K562 (cell line): ENCODE measurements around the gene TULP4. TPM values are rescaled to one million over a fixed set of nuclear protein-coding genes. Genes with fewer than 3 reads are reported as not detected.

Experiments
- CAMTA2 ChIP-seq: fragments of 250-450 bp; sonication (Bioruptor Pico); conservative IDR thresholded peaks from 2 replicates; pipeline ENCODE4 v1.5.1; 2022
- CREB1 ChIP-seq, 2 experiments: sonication (generic) in 1 of 2; formaldehyde crosslinking in 1 of 2; IDR thresholded peaks; 2 replicates each; pipeline versions ENCODE4 v1.6.1 to v1.8.0; 2012 to 2022; ENCODE audit warnings: inconsistent platforms in 1 of 2, mild to moderate bottlenecking in 1 of 2, missing genetic modification reagents in 1 of 2, moderate library complexity in 1 of 2
- ETS1 ChIP-seq: conservative IDR thresholded peaks from 2 replicates; pipeline ENCODE4 v1.6.1; 2011; ENCODE audit warnings: low read depth, mild to moderate bottlenecking, low read length; ENCODE audit not compliant: control insufficient read depth
- GATA2 ChIP-seq: sonication (generic); formaldehyde crosslinking; IDR thresholded peaks from 2 replicates; pipeline ENCODE4 v1.4.0; 2020; ENCODE audit warnings: mild to moderate bottlenecking, missing genetic modification reagents
- GTF2A2 ChIP-seq: IDR thresholded peaks from 2 replicates; pipeline ENCODE4 v1.6.1; 2016; ENCODE audit warnings: mild to moderate bottlenecking, missing genetic modification characterization, missing compliant biosample characterization
- HDAC6 ChIP-seq: IDR thresholded peaks from 2 replicates; pipeline ENCODE4 v1.6.1; 2012; ENCODE audit warnings: low read depth, mild to moderate bottlenecking, control low read depth, inconsistent platforms, low read length, moderate library complexity
- JUND ChIP-seq, 2 experiments: IDR thresholded peaks; 2 replicates in 1 of 2; 3 replicates in 1 of 2; pipeline ENCODE4 v1.6.1; 2011; ENCODE audit warnings: borderline replicate concordance in 2 of 2, low read depth in 2 of 2, low read length in 2 of 2, improper control_type of control experiment in 1 of 2, missing biosample characterization in 1 of 2, missing genetic modification characterization in 1 of 2, missing genetic modification reagents in 1 of 2
- KAT7 ChIP-seq: sonication (generic); formaldehyde crosslinking; IDR thresholded peaks from 2 replicates; pipeline ENCODE4 v1.8.0; 2022; ENCODE audit warnings: missing genetic modification reagents, mild to moderate bottlenecking, borderline replicate concordance
- MTA3 ChIP-seq: fragments of 450-650 bp; formaldehyde crosslinking; IDR thresholded peaks from 2 replicates; pipeline ENCODE4 v1.6.1; 2017; ENCODE audit warnings: mild to moderate bottlenecking, borderline replicate concordance
- NBN ChIP-seq: fragments of 450-650 bp; IDR thresholded peaks from 2 replicates; pipeline ENCODE4 v1.6.1; 2016; ENCODE audit warnings: low read depth, mild to moderate bottlenecking
- NR2F6 ChIP-seq: fragments of 450-650 bp; formaldehyde crosslinking; IDR thresholded peaks from 2 replicates; pipeline ENCODE4 v1.4.0; 2020; ENCODE audit warnings: mild to moderate bottlenecking
- PBX2 ChIP-seq, 2 experiments: IDR thresholded peaks in 1 of 2; conservative IDR thresholded peaks in 1 of 2; 2 replicates each; pipeline ENCODE4 v1.6.1; 2016; ENCODE audit warnings: low read depth in 2 of 2, mild to moderate bottlenecking in 1 of 2, missing compliant biosample characterization in 1 of 2, missing genetic modification characterization in 1 of 2, moderate library complexity in 1 of 2
- SMC3 ChIP-seq: conservative IDR thresholded peaks from 2 replicates; pipeline ENCODE4 v1.6.1; 2011; ENCODE audit warnings: low read depth, low read length, improper control_type of control experiment; ENCODE audit not compliant: insufficient read depth
- ZFP91 ChIP-seq: sonication (generic); formaldehyde crosslinking; IDR thresholded peaks from 2 replicates; pipeline ENCODE4 v1.8.0; 2022; ENCODE audit warnings: mild to moderate bottlenecking, missing genetic modification reagents
- ZNF316 ChIP-seq: fragments of 450-650 bp; IDR thresholded peaks from 2 replicates; pipeline ENCODE4 v1.6.1; 2016
- polyA plus RNA-seq, 8 experiments: library from polyadenylated mRNA; depleted of rRNA in 4 of 8; stranded (reverse) in 5 of 8; unstranded in 3 of 8; fragments of >200 nt; fragmentation: Nextera tagmentation in 2 of 8; fragmentation: Illumina TruSeq in 1 of 8; extraction: Ambion mirVana in 2 of 8; extraction: Trizol in 1 of 8; gene quantifications; 2 replicates each; pipeline versions ENCODE4 v1.2.1 to v1.2.3, GENCODE V29; 2011 to 2014; ENCODE audit warnings: inconsistent platforms in 1 of 8, missing spikeins in 1 of 8
- total RNA-seq, 7 experiments: library from RNA; depleted of rRNA in 6 of 7; stranded (reverse); fragments of >200 nt in 6 of 7; fragmentation: Illumina TruSeq in 2 of 7; extraction: Trizol in 2 of 7; gene quantifications; 2 replicates each; pipeline versions ENCODE4 v1.2.1 to v1.2.3, GENCODE V29; 2011 to 2021; ENCODE audit warnings: low replicate concordance in 1 of 7
- TF ChIP-seq, protein P1 (sequence below): sonication (generic); formaldehyde crosslinking; IDR thresholded peaks from 2 replicates; pipeline ENCODE4 v1.8.1; 2023; ENCODE audit warnings: mild to moderate bottlenecking, missing genetic modification reagents
- TF ChIP-seq, protein P2 (sequence below), 2 experiments: fragments of 450-650 bp; IDR thresholded peaks; 2 replicates each; pipeline ENCODE4 v1.6.1; 2016

The TULP4 gene
- total and polyA plus RNA-seq, 9 of the 15 experiments (the other 6 are each of a cell fraction or from before 2014, with no cell fraction given): 1.2 to 50.4 (median 11.0) TPM

DNA sequence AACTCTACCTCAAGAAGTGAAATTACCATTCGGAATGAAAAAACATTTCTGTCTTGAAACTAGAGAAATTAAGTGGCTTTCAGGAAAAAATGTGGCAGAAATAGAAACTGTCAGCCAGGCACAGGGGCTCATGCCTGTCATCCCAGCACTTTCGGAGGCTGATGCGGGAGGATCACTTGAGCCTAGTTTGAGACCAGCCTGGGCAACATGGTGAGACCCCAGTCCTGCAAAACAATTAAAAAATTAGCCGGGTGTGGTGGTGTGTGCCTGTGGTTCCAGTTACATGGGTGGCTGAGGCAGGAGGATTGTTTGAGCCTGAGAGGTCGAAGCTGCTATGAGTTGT lies 240.5 kb downstream of the TULP4 start (continued):
- TF ChIP-seq, protein P1, sequence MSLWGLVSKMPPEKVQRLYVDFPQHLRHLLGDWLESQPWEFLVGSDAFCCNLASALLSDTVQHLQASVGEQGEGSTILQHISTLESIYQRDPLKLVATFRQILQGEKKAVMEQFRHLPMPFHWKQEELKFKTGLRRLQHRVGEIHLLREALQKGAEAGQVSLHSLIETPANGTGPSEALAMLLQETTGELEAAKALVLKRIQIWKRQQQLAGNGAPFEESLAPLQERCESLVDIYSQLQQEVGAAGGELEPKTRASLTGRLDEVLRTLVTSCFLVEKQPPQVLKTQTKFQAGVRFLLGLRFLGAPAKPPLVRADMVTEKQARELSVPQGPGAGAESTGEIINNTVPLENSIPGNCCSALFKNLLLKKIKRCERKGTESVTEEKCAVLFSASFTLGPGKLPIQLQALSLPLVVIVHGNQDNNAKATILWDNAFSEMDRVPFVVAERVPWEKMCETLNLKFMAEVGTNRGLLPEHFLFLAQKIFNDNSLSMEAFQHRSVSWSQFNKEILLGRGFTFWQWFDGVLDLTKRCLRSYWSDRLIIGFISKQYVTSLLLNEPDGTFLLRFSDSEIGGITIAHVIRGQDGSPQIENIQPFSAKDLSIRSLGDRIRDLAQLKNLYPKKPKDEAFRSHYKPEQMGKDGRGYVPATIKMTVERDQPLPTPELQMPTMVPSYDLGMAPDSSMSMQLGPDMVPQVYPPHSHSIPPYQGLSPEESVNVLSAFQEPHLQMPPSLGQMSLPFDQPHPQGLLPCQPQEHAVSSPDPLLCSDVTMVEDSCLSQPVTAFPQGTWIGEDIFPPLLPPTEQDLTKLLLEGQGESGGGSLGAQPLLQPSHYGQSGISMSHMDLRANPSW (CRISPR knock-in tag): peak; percentile 41; the same call in 1 of the 2 replicates
- TF ChIP-seq, protein P2, sequence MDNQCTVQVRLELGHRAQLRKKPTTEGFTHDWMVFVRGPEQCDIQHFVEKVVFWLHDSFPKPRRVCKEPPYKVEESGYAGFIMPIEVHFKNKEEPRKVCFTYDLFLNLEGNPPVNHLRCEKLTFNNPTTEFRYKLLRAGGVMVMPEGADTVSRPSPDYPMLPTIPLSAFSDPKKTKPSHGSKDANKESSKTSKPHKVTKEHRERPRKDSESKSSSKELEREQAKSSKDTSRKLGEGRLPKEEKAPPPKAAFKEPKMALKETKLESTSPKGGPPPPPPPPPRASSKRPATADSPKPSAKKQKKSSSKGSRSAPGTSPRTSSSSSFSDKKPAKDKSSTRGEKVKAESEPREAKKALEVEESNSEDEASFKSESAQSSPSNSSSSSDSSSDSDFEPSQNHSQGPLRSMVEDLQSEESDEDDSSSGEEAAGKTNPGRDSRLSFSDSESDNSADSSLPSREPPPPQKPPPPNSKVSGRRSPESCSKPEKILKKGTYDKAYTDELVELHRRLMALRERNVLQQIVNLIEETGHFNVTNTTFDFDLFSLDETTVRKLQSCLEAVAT (IDR thresholded peaks at IDR 0.05): no peak
- TF ChIP-seq HDAC6: no peak
- TF ChIP-seq CREB1 (IDR thresholded peaks at IDR 0.05): no peak
- no peak for TF ChIP-seq CREB1 (CRISPR knock-in tag; IDR thresholded peaks at IDR 0.05)
- TF ChIP-seq KAT7 (CRISPR knock-in tag): no peak
- TF ChIP-seq PBX2 (CRISPR knock-in tag; IDR thresholded peaks at IDR 0.05; ENCODE audit: low read depth): no peak
- 0 out of 2 replicates have a peak, but pooled peaks have one; percentile 3 for TF ChIP-seq PBX2 (tag; conservative IDR thresholded peaks at IDR 0.05; ENCODE audit: low read depth)
- no peak for TF ChIP-seq NR2F6 (CRISPR knock-in tag)
- TF ChIP-seq ETS1: no peak
- no peak for TF ChIP-seq NBN
- no peak for TF ChIP-seq JUND (IDR thresholded peaks at IDR 0.05; ENCODE audit: borderline replicate concordance, low read depth, low read length)
- 0 out of 3 replicates have a peak, but pooled peaks have one; percentile 8 for TF ChIP-seq JUND (tag; IDR thresholded peaks at IDR 0.05; ENCODE audit: borderline replicate concordance, low read depth, low read length)
- no peak for TF ChIP-seq GTF2A2
- no peak for TF ChIP-seq ZFP91
- TF ChIP-seq GATA2 (CRISPR knock-in tag): no peak
- TF ChIP-seq MTA3: no peak
- no peak for TF ChIP-seq ZNF316
- TF ChIP-seq SMC3: no peak
- TF ChIP-seq CAMTA2 (CRISPR knock-in tag): no peak
